Measurements from ENCODE around the gene NDOR1.

The NDOR1 gene

GRCh38 chr9:137164370-137165249 is 40.9 kb upstream of the NDOR1 start:
- no peak for DNase-seq (ENCODE audit: low read depth)

DNA sequence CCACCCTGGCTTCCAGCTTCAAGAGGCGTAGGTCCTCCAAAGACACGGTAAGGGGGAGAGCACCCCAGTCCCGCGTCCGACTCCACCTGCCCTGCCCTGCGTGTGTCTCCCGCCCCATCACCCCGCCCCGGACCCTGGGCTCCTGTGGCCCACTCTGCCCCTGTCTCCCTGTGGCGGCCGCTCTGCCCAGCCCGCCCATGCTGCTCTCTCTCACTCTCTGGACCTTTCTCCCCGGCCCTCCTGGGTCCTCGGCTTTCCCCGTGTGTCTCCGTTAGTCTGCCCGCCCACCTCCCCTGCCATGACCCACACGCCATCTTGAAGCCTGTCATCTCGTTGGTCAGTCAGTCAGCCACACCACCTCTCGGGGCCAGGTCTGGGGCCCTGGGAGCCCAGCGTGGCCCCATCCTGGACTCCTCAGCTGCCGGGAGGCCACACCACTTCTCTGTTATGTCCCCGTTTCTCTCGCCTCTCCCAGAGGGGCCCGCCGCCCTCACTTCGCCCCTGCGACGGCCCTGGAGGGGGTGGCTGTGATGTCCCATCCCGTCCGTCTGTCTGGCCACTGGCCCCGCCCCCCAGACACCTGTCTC is 40.2 kb upstream of the NDOR1 start:
- no peak overlapping the region for H3K4me3 ChIP-seq (replicated peaks; ENCODE audit: low read depth, low read length)
- TF ChIP-seq CTCF (IDR thresholded peaks at IDR 0.05; ENCODE audit: low read length, missing control alignments), result no peak
- DNase-seq (ENCODE audit: low read depth), result no peak

More at GRCh38 chr9:137164370-137165249, 40.9 kb upstream of the NDOR1 start:
- no peak for TF ChIP-seq CTCF (IDR thresholded peaks at IDR 0.05; ENCODE audit: low read length, missing control alignments)
- H3K4me3 ChIP-seq (replicated peaks; ENCODE audit: low read depth, low read length), result no peak overlapping the region

DNA sequence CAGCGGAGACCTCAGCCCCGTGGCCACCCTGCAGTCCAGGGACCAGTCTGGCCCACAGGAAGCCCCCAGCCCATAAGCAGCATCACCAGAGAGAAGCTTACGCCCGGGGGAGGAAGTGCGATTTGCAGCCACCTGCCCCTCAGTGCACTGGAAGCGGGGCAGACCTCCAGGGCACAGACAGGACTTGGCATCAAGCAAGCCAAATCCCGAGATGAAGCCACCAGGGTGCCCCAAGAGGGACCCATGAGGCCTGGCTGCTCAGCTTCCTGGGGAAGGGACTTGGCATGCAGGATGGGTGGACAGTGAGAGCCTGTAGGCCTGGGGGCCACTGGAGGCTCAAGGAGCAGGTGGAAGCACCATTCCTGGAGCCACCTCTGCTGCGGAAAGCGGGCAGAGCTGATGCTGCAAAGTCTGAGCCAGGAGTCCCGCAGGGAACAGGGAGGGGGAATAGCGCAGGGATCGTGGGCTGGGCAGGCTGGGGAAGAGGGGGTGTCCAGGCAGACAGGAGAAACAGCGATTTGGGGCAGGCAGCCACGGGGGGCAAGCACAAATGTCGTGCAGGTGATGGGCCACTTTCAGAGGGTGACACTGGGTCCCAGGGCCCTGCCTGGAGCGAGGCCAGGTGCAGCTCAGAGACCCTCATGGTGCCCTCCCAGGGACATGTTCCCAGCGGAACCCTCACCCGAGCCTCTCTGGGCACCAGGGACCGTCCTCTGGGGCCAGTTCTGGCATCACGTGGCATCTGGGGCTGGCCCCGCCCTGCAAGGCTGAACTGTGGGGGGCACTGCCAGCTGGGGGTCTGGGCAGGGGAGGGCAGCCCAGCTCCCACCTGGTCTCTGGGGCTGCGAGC is 38.9 kb upstream of the NDOR1 start:
- H3K4me3 ChIP-seq (replicated peaks; ENCODE audit: low read depth, low read length), result no peak overlapping the region
- DNase-seq (ENCODE audit: low read depth), result no peak
- TF ChIP-seq CTCF (IDR thresholded peaks at IDR 0.05; ENCODE audit: low read length, missing control alignments), result no peak

GRCh38 chr9:137167277-137167746 is 38.2 kb upstream of the NDOR1 start:
- TF ChIP-seq CTCF (IDR thresholded peaks at IDR 0.05; ENCODE audit: low read length, missing control alignments), result no peak
- no peak for DNase-seq (ENCODE audit: low read depth)
- no peak overlapping the region for H3K4me3 ChIP-seq (replicated peaks; ENCODE audit: low read depth, low read length)

- no peak for TF ChIP-seq CTCF (IDR thresholded peaks at IDR 0.05; ENCODE audit: low read length, missing control alignments)
- no peak overlapping the region for H3K4me3 ChIP-seq (replicated peaks; ENCODE audit: low read depth, low read length)
- no peak for DNase-seq (ENCODE audit: low read depth)
Measured at GRCh38 chr9:137167747-137168572, 37.5 kb upstream of the NDOR1 start.

GRCh38 chr9:137168573-137168903 is 37.0 kb upstream of the NDOR1 start:
- no peak for DNase-seq (ENCODE audit: low read depth)
- H3K4me3 ChIP-seq (replicated peaks; ENCODE audit: low read depth, low read length), result no peak overlapping the region
- no peak for TF ChIP-seq CTCF (IDR thresholded peaks at IDR 0.05; ENCODE audit: low read length, missing control alignments)

Measured in fibroblast of pulmonary artery (primary cell).